CD14-positive monocyte (primary cell): ENCODE data around the gene CAMTA1. TPM values are rescaled to one million over a fixed set of nuclear protein-coding genes. Genes with fewer than 3 reads are reported as not detected.

Source experiments
- DNase-seq, 3 donors: peaks; one replicate each; pipeline ENCODE4 v3.0.0-alpha.2; 2011 to 2022
- H2AFZ ChIP-seq: 2 replicates; pipeline ENCODE4 v1.6.0; 2012; ENCODE audit warnings: mild to moderate bottlenecking, low read depth, low read length, inconsistent platforms; ENCODE audit not compliant: insufficient read depth, poor library complexity, severe bottlenecking
- H3K27ac ChIP-seq, 2 donors: 1 replicate in 1 of 2; 2 replicates in 1 of 2; pipeline ENCODE4 v1.5.1; 2012 to 2013; ENCODE audit warnings: low read length in 2 of 2, control low read depth in 1 of 2, inconsistent platforms in 1 of 2, low read depth in 1 of 2, mild to moderate bottlenecking in 1 of 2
- H3K27me3 ChIP-seq, 2 donors: one replicate each; pipeline versions ENCODE4 v1.6.0 to v1.6.1; 2011 to 2013; ENCODE audit warnings: low read length in 2 of 2; ENCODE audit not compliant: control insufficient read depth in 2 of 2, insufficient read depth in 2 of 2
- H3K36me3 ChIP-seq, 2 donors: replicated peaks in 1 of 2; 1 replicate in 1 of 2; 2 replicates in 1 of 2; pipeline versions ENCODE4 v1.5.1 to v1.6.1; 2012 to 2013; ENCODE audit warnings: low read length in 2 of 2, control low read depth in 1 of 2, inconsistent platforms in 1 of 2, mild to moderate bottlenecking in 1 of 2; ENCODE audit not compliant: insufficient read depth in 2 of 2, control insufficient read depth in 1 of 2
- H3K4me1 ChIP-seq, 2 donors: 1 replicate in 1 of 2; 2 replicates in 1 of 2; pipeline versions ENCODE4 v1.5.1 to v1.6.1; 2012 to 2013; ENCODE audit warnings: low read length in 2 of 2, control low read depth in 1 of 2, inconsistent platforms in 1 of 2, mild to moderate bottlenecking in 1 of 2, moderate library complexity in 1 of 2; ENCODE audit not compliant: insufficient read depth in 2 of 2, control insufficient read depth in 1 of 2
- H3K4me2 ChIP-seq: replicated peaks from 2 replicates; pipeline ENCODE3; 2012; ENCODE audit warnings: low read length, moderate library complexity, mild to moderate bottlenecking; ENCODE audit not compliant: poor library complexity, severe bottlenecking; ENCODE audit errors: extremely low read depth
- H3K4me3 ChIP-seq, 3 experiments: fragments of 200-600 bp in 1 of 3; sonication (generic) in 1 of 3; replicated peaks in 1 of 3; 1 replicate in 2 of 3; 2 replicates in 1 of 3; pipeline ENCODE4 v1.5.1; 2011 to 2013; ENCODE audit warnings: low read length in 3 of 3, mild to moderate bottlenecking in 3 of 3, control low read depth in 2 of 3, low read depth in 2 of 3, inconsistent platforms in 1 of 3, moderate library complexity in 1 of 3
- H3K79me2 ChIP-seq: 2 replicates; pipeline ENCODE4 v1.6.0; 2012; ENCODE audit warnings: mild to moderate bottlenecking, control low read depth, inconsistent platforms, low read length, moderate library complexity; ENCODE audit not compliant: insufficient read depth
- H3K9ac ChIP-seq: 2 replicates; pipeline ENCODE4 v1.6.0; 2017; ENCODE audit warnings: low read length, mild to moderate bottlenecking; ENCODE audit not compliant: insufficient read depth, poor library complexity, severe bottlenecking
- H3K9me3 ChIP-seq, 2 donors: replicated peaks in 1 of 2; 1 replicate in 1 of 2; 2 replicates in 1 of 2; pipeline versions ENCODE4 v1.5.1 to v1.6.1; 2012 to 2013; ENCODE audit warnings: low read length in 2 of 2, control low read depth in 1 of 2; ENCODE audit not compliant: control insufficient read depth in 1 of 2, insufficient read depth in 1 of 2
- H4K20me1 ChIP-seq: 2 replicates; pipeline ENCODE4 v1.6.0; 2012; ENCODE audit warnings: mild to moderate bottlenecking, low read length, control low read depth, moderate library complexity; ENCODE audit not compliant: insufficient read depth
- H3K27ac Mint-ChIP-seq, 7 donors: one replicate each; pipeline ENCODE4 v1.8.0; 2020; ENCODE audit warnings: mild to moderate bottlenecking in 7 of 7, mixed read lengths in 7 of 7, moderate library complexity in 6 of 7, inconsistent platforms in 2 of 7
- H3K27me3 Mint-ChIP-seq, 3 donors: one replicate each; pipeline ENCODE4 v1.8.0; 2021 to 2022; ENCODE audit warnings: low read depth in 3 of 3, mild to moderate bottlenecking in 3 of 3, mixed read lengths in 3 of 3, moderate library complexity in 3 of 3, inconsistent platforms in 1 of 3
- H3K36me3 Mint-ChIP-seq, 2 donors: one replicate each; pipeline ENCODE4 v1.8.0; 2020; ENCODE audit warnings: mixed read lengths in 2 of 2, inconsistent platforms in 1 of 2, mild to moderate bottlenecking in 1 of 2
- H3K4me1 Mint-ChIP-seq: one replicate; pipeline ENCODE4 v1.8.0; 2020; ENCODE audit warnings: mild to moderate bottlenecking, mixed read lengths
- H3K4me3 Mint-ChIP-seq, 2 donors: one replicate each; pipeline ENCODE4 v1.8.0; 2020; ENCODE audit warnings: mild to moderate bottlenecking in 2 of 2, mixed read lengths in 2 of 2, moderate library complexity in 1 of 2
- H3K9me3 Mint-ChIP-seq, 7 donors: one replicate each; pipeline ENCODE4 v1.8.0; 2020 to 2022; ENCODE audit warnings: mixed read lengths in 7 of 7, mild to moderate bottlenecking in 6 of 7, moderate library complexity in 6 of 7, inconsistent platforms in 2 of 7
- CTCF ChIP-seq: fragments of 200-600 bp; IDR thresholded peaks from one replicate; pipeline ENCODE4 v1.8.0; 2022; ENCODE audit warnings: antibody characterized with exemption, mild to moderate bottlenecking
- WGBS: methylation state at CpG from one replicate; pipeline ENCODE4 v1.1.5; 2013; ENCODE audit warnings: missing lambda C conversion rate; ENCODE audit not compliant: insufficient coverage; 5-methylcytosine and 5-hydroxymethylcytosine counted together
- intact Hi-C, 2 donors: fragments of 100-400 bp; cut with micrococcal nuclease; formaldehyde crosslinking; loops; one replicate each; pipeline versions ENCODE4 v1.15.0 to v1.15.1; 2023
- polyA plus RNA-seq, 3 donors: library from polyadenylated mRNA; depleted of rRNA in 1 of 3; unstranded in 2 of 3; stranded (reverse) in 1 of 3; fragments of 300-500 nt in 2 of 3; fragments of >200 nt in 1 of 3; fragmentation: Illumina TruSeq in 2 of 3; gene quantifications; 1 replicate in 2 of 3; 2 replicates in 1 of 3; pipeline ENCODE4 v1.2.3, GENCODE V29; 2012 to 2021

CAMTA1 gene
- polyA plus RNA-seq, 3 donors: 52.0 to 89.6 (median 78.3) TPM

- H3K4me3 Mint-ChIP-seq: no peak overlapping the region
- Histone ChIP-seq H3K79me2 (no peaks in the 10 kb centered on the region), H3K27ac (no peak overlapping the region), H3K4me3 (no peak overlapping the region), H3K36me3 (no peaks in the 10 kb centered on the region), H3K9me3 (peaks cover 6 to 13% of the 10 kb centered on the region in 2 donors), H3K4me2 (no peak overlapping the region), H3K4me1 (no peaks in the 10 kb centered on the region), H3K27me3 (no peaks in the 10 kb centered on the region), H3K9ac (no peak overlapping the region), H2AFZ (no peak overlapping the region), H4K20me1 (no peaks in the 10 kb centered on the region)
- intact Hi-C loops: no loop called here
- no peaks in the 10 kb centered on the region for H3K4me1 Mint-ChIP-seq
- no peaks in the 10 kb centered on the region for H3K36me3 Mint-ChIP-seq
- H3K9me3 Mint-ChIP-seq: peaks cover 10 to 24% (median 19%) of the 10 kb centered on the region in 7 donors
- 83% methylated on average over 9 of the region's 11 CpGs for WGBS
- no peak for TF ChIP-seq CTCF
- H3K27ac Mint-ChIP-seq: no peak overlapping the region
- H3K27me3 Mint-ChIP-seq: peaks cover 1 to 7% (median 4%) of the 10 kb centered on the region in 3 donors
- no peak for DNase-seq
These were observed 633.3 kb downstream of the CAMTA1 start for GRCh38 chr1:7418442-7419080.

GRCh38 chr1:7420098-7420445, 634.8 kb downstream of the CAMTA1 start:
- no peak for TF ChIP-seq CTCF
- Mint-ChIP-seq H3K4me1 (no peaks in the 10 kb centered on the region), H3K36me3 (no peaks in the 10 kb centered on the region), H3K27me3 (peaks cover 1 to 10% (median 4%) of the 10 kb centered on the region in 3 donors), H3K9me3 (peaks cover 10 to 24% (median 19%) of the 10 kb centered on the region in 7 donors), H3K27ac (peak overlapping the region in 1 of 7 donors; percentile 40), H3K4me3 (no peak overlapping the region)
- Histone ChIP-seq H3K4me3 (no peak overlapping the region), H3K27me3 (no peaks in the 10 kb centered on the region), H3K4me2 (no peak overlapping the region), H4K20me1 (no peaks in the 10 kb centered on the region), H3K27ac (no peak overlapping the region), H3K79me2 (no peaks in the 10 kb centered on the region), H2AFZ (no peak overlapping the region), H3K4me1 (no peaks in the 10 kb centered on the region), H3K9ac (no peak overlapping the region), H3K9me3 (peaks cover 6 to 13% of the 10 kb centered on the region in 2 donors), H3K36me3 (no peaks in the 10 kb centered on the region)
- intact Hi-C loops: no loop called here
- 83% methylated on average over 9 of the region's 9 CpGs for WGBS
- no peak for DNase-seq
